HFFc6 (cell line): ENCODE results near the gene RAB8B. TPM values are rescaled to one million over a fixed set of nuclear protein-coding genes. Genes with fewer than 3 reads are reported as not detected.

Experiments
- DNase-seq: peaks from one replicate; pipeline ENCODE4 v3.0.0-alpha.2; 2018
- H3K27ac Mint-ChIP-seq: 2 replicates; pipeline ENCODE4 v1.8.0; 2020; ENCODE audit warnings: mild to moderate bottlenecking, mixed read lengths
- H3K27me3 Mint-ChIP-seq: 2 replicates; pipeline ENCODE4 v1.8.0; 2021; ENCODE audit warnings: mild to moderate bottlenecking, moderate library complexity, mixed read lengths; ENCODE audit not compliant: insufficient read depth
- H3K36me3 Mint-ChIP-seq: 2 replicates; pipeline ENCODE4 v1.8.0; 2021; ENCODE audit warnings: low read depth, mixed read lengths
- H3K4me1 Mint-ChIP-seq: 2 replicates; pipeline ENCODE4 v1.8.0; 2020; ENCODE audit warnings: low read depth, mixed read lengths
- H3K4me3 Mint-ChIP-seq: 2 replicates; pipeline ENCODE4 v1.8.0; 2020; ENCODE audit warnings: mild to moderate bottlenecking, moderate library complexity, mixed read lengths
- H3K9me3 Mint-ChIP-seq: 2 replicates; pipeline ENCODE4 v1.8.0; 2020; ENCODE audit warnings: mild to moderate bottlenecking, mixed read lengths
- total RNA-seq, 6 experiments: library from RNA; stranded (reverse); fragmentation: NEBNext Ultra II Directional; extraction: Animal tissue kit (Norgen Biotek cat#: 25700); gene quantifications; 2 replicates in 1 of 6; 3 replicates in 5 of 6; pipeline ENCODE4 v1.2.3, GENCODE V29; 2021
- TF ChIP-seq, protein P1 (sequence below): fragments of 200-600 bp; sonication (generic); IDR thresholded peaks from 2 replicates; pipeline ENCODE4 v1.5.0; 2021; ENCODE audit warnings: antibody characterized with exemption, mild to moderate bottlenecking

The RAB8B gene
- total RNA-seq, 6 experiments from 2014 or later, result 24.7 to 38.4 (median 33.2) TPM

DNA sequence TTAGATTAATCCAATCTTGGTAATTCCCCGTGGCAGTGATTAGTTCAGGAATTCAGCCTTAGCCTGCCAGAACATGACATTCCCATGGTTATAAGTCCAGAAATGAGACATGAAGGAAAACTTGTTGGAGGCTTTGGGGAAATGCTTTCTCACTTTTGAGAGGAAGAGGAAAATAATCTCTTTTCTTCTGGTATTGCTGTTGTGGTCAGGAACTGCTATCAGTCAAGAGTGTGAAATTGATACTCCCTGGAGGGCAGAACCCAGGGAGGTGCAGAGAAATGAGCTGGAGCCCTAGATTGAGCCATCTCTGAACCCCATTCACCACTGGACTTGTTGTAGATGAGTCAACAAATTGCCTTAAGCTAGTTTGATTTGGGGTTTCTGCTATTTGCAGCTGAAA is 49.4 kb downstream of the RAB8B start:
- H3K4me1 Mint-ChIP-seq, result peaks cover 67% of the 10 kb centered on the region
- no peaks in the 10 kb centered on the region; the same call in 1 of the 2 replicates for H3K27me3 Mint-ChIP-seq
- H3K4me3 Mint-ChIP-seq, result peak overlapping the region; percentile 60
- peak; percentile 77 for DNase-seq
- TF ChIP-seq, protein P1, sequence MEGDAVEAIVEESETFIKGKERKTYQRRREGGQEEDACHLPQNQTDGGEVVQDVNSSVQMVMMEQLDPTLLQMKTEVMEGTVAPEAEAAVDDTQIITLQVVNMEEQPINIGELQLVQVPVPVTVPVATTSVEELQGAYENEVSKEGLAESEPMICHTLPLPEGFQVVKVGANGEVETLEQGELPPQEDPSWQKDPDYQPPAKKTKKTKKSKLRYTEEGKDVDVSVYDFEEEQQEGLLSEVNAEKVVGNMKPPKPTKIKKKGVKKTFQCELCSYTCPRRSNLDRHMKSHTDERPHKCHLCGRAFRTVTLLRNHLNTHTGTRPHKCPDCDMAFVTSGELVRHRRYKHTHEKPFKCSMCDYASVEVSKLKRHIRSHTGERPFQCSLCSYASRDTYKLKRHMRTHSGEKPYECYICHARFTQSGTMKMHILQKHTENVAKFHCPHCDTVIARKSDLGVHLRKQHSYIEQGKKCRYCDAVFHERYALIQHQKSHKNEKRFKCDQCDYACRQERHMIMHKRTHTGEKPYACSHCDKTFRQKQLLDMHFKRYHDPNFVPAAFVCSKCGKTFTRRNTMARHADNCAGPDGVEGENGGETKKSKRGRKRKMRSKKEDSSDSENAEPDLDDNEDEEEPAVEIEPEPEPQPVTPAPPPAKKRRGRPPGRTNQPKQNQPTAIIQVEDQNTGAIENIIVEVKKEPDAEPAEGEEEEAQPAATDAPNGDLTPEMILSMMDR, result no peak
- peak overlapping the region; percentile 83 for H3K27ac Mint-ChIP-seq
- peaks cover 7% of the 10 kb centered on the region; the same call in 1 of the 2 replicates for H3K9me3 Mint-ChIP-seq
- H3K36me3 Mint-ChIP-seq, result peaks cover 29% of the 10 kb centered on the region

DNA sequence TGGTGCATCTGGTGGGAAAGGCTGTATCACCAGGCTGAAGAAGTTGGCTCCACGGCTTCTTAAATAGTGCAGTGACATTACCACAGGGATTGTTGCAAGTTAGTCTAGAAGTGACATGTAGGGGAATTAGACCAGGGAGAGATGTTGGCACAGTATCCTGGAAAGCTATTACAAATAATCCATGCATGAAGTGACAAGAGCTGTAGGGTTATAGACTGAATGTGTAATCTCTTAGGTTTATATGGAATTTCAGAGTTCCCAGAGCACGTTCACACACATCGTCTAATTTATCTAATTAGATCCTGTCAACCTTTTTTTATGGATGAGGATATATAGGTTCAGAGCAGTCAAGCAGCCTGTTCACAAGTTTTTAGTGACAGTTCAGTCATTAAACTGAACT is 50.7 kb downstream of the RAB8B start:
- TF ChIP-seq, protein P1, result no peak
- H3K4me3 Mint-ChIP-seq, result no peak overlapping the region
- H3K9me3 Mint-ChIP-seq, result peaks cover 11% of the 10 kb centered on the region; the same call in 1 of the 2 replicates
- peaks cover 67% of the 10 kb centered on the region for H3K4me1 Mint-ChIP-seq
- peaks cover 39% of the 10 kb centered on the region for H3K36me3 Mint-ChIP-seq
- no peak overlapping the region for H3K27ac Mint-ChIP-seq
- H3K27me3 Mint-ChIP-seq, result no peaks in the 10 kb centered on the region
- DNase-seq, result no peak

DNA sequence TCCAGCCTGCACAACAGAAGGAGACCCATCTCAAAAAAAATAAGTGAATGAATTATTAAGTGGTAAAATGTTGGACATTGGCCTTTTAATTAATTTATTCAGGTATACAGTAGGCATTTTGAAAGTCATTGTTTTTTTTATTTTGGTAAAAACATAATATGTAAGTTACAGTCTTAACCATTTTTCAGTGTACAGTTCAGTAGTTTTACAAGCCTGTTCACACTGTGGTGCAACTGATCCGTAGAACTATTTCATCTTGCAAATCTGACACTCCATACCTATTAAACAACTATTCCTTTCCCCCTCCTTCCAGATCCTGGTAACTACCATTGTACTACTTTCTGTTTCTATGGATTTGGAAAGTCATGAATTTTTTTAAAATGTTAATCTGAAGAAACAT is 51.9 kb downstream of the RAB8B start:
- Mint-ChIP-seq H3K4me3 (no peak overlapping the region), H3K27me3 (no peaks in the 10 kb centered on the region), H3K36me3 (peaks cover 38% of the 10 kb centered on the region), H3K4me1 (peaks cover 62% of the 10 kb centered on the region), H3K27ac (no peak overlapping the region), H3K9me3 (peaks cover 11% of the 10 kb centered on the region; the same call in 1 of the 2 replicates)
- DNase-seq, result no peak
- TF ChIP-seq, protein P1, result no peak

DNA sequence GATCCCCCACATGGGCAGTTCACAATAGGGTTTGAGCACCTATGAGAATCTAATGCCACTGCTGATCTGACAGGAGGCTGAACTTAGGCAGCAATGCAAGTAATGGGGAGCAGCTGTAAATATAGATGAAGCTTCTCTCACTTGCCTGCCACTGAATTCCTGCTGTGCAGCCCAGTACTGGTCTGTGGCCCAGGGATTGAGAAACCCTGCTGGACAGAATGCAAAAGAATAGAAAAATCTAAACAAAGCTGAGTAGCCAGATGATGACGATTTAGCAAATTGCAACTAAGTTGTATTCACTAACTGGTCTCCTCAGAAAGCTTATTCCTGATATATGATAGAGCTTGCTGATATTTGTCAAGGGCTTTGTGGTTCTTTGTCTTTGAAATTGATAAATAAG is 53.7 kb downstream of the RAB8B start:
- Mint-ChIP-seq H3K4me3 (no peak overlapping the region), H3K4me1 (peaks cover 62% of the 10 kb centered on the region)

DNA sequence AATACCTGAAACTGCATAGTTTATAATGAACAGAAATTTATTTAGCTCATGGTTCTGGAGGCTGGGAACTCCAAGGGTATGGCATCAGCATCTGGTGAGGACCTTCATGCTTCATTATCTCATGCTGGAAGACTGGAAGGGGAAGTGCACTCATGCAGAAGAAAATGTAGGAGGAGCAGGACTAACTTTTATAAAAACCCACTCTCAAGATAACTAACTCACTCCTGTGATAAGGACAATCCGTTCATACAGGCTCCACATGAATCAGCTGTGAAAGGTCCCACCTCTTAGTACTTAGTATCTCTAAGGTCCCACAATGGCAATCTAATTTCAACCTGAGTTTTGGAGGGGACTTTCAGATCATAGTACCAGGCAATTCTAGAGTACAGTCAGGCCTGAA is 54.4 kb downstream of the RAB8B start:
- peaks cover 61% of the 10 kb centered on the region for H3K4me1 Mint-ChIP-seq
- DNase-seq, result no peak
- TF ChIP-seq, protein P1, result no peak
- H3K36me3 Mint-ChIP-seq, result peaks cover 36% of the 10 kb centered on the region
- no peak overlapping the region for H3K27ac Mint-ChIP-seq
- H3K27me3 Mint-ChIP-seq, result peaks cover 2% of the 10 kb centered on the region; the same call in 1 of the 2 replicates
- H3K9me3 Mint-ChIP-seq, result peaks cover 11% of the 10 kb centered on the region; the same call in 1 of the 2 replicates
- H3K4me3 Mint-ChIP-seq, result no peak overlapping the region

More for the DNA sequence above, 53.7 kb downstream of the RAB8B start:
- Mint-ChIP-seq H3K36me3 (peaks cover 36% of the 10 kb centered on the region), H3K9me3 (peaks cover 11% of the 10 kb centered on the region; the same call in 1 of the 2 replicates), H3K27ac (no peak overlapping the region; the same call in 1 of the 2 replicates), H3K27me3 (peaks cover 2% of the 10 kb centered on the region; the same call in 1 of the 2 replicates)
- no peak for DNase-seq
- TF ChIP-seq, protein P1, result no peak
